H7 (cell line): ENCODE measurements around the gene NKPD1. TPM values are rescaled to one million over a fixed set of nuclear protein-coding genes. Genes with fewer than 3 reads are reported as not detected.

Experiments
- DNase-seq: peaks from one replicate; pipeline ENCODE4 v3.0.0; 2012
- H3K27me3 ChIP-seq: 2 replicates; pipeline ENCODE4 v1.6.0; 2011; ENCODE audit warnings: mild to moderate bottlenecking, low read length; ENCODE audit not compliant: control insufficient read depth, insufficient read depth
- H3K36me3 ChIP-seq: replicated peaks from 2 replicates; pipeline ENCODE4 v1.5.1; 2011; ENCODE audit warnings: low read length; ENCODE audit not compliant: control insufficient read depth, insufficient read depth
- H3K4me3 ChIP-seq: 2 replicates; pipeline ENCODE4 v1.5.1; 2011; ENCODE audit warnings: low read depth, mild to moderate bottlenecking, control low read depth, low read length, moderate library complexity; ENCODE audit not compliant: insufficient read depth
- total RNA-seq: library from RNA; depleted of rRNA; stranded (reverse); fragments of >200 nt; shearing (Covaris generic); gene quantifications from 2 replicates; pipeline ENCODE4 v1.2.3, GENCODE V29; 2014

Gene NKPD1
- total RNA-seq, 1 experiment from 2014 or later = 0.24 TPM

GRCh38 chr19:45142726-45143110 is 18.1 kb downstream of the NKPD1 start:
- no peaks in the 10 kb centered on the region for H3K27me3 ChIP-seq
- DNase-seq = no peak
- H3K4me3 ChIP-seq = no peak overlapping the region
- no peaks in the 10 kb centered on the region; the same call in none of the 2 replicates for H3K36me3 ChIP-seq

- no peaks in the 10 kb centered on the region; the same call in none of the 2 replicates for H3K36me3 ChIP-seq
- no peaks in the 10 kb centered on the region for H3K27me3 ChIP-seq
- no peak for DNase-seq
- H3K4me3 ChIP-seq = no peak overlapping the region
Observed at GRCh38 chr19:45142016-45142725, 18.6 kb downstream of the NKPD1 start.

- no peak for DNase-seq
- H3K36me3 ChIP-seq = no peaks in the 10 kb centered on the region; the same call in none of the 2 replicates
- no peaks in the 10 kb centered on the region for H3K27me3 ChIP-seq
- H3K4me3 ChIP-seq = no peak overlapping the region
Observed at GRCh38 chr19:45141203-45141900, 19.4 kb downstream of the NKPD1 start.

GRCh38 chr19:45140533-45140932 is 20.2 kb downstream of the NKPD1 start:
- Histone ChIP-seq H3K36me3 (no peaks in the 10 kb centered on the region; the same call in none of the 2 replicates), H3K27me3 (no peaks in the 10 kb centered on the region)

GRCh38 chr19:45140144-45140503 is 20.7 kb downstream of the NKPD1 start:
- peak; percentile 55 for DNase-seq
- Histone ChIP-seq H3K4me3 (no peak overlapping the region), H3K36me3 (no peaks in the 10 kb centered on the region; the same call in none of the 2 replicates), H3K27me3 (no peaks in the 10 kb centered on the region)

More at GRCh38 chr19:45140533-45140932, 20.2 kb downstream of the NKPD1 start:
- DNase-seq = no peak
- no peak overlapping the region for H3K4me3 ChIP-seq

GRCh38 chr19:45139286-45140143 is 21.3 kb downstream of the NKPD1 start:
- no peaks in the 10 kb centered on the region for H3K27me3 ChIP-seq
- no peak overlapping the region for H3K4me3 ChIP-seq
- H3K36me3 ChIP-seq = no peaks in the 10 kb centered on the region; the same call in none of the 2 replicates
- DNase-seq = peak; percentile 59

- Histone ChIP-seq H3K4me3 (no peak overlapping the region), H3K36me3 (no peaks in the 10 kb centered on the region; the same call in none of the 2 replicates)
- DNase-seq = peak; percentile 78
Observed at GRCh38 chr19:45138303-45138751, 22.5 kb downstream of the NKPD1 start.

GRCh38 chr19:45137179-45137761 is 23.5 kb downstream of the NKPD1 start:
- DNase-seq = peak; percentile 59
- H3K27me3 ChIP-seq = no peaks in the 10 kb centered on the region
- H3K4me3 ChIP-seq = no peak overlapping the region
- H3K36me3 ChIP-seq = no peaks in the 10 kb centered on the region; the same call in none of the 2 replicates

More at GRCh38 chr19:45138303-45138751, 22.5 kb downstream of the NKPD1 start:
- H3K27me3 ChIP-seq = no peaks in the 10 kb centered on the region

- DNase-seq = peak; percentile 84
- Histone ChIP-seq H3K4me3 (no peak overlapping the region), H3K36me3 (no peaks in the 10 kb centered on the region; the same call in none of the 2 replicates)
Observed at GRCh38 chr19:45136507-45137178, 24.1 kb downstream of the NKPD1 start.

GRCh38 chr19:45135176-45135885 is 25.5 kb downstream of the NKPD1 start:
- no peaks in the 10 kb centered on the region; the same call in 1 of the 2 replicates for H3K36me3 ChIP-seq
- no peak overlapping the region for H3K4me3 ChIP-seq
- H3K27me3 ChIP-seq = no peaks in the 10 kb centered on the region
- DNase-seq = peak; percentile 39

More at GRCh38 chr19:45136507-45137178, 24.1 kb downstream of the NKPD1 start:
- no peaks in the 10 kb centered on the region for H3K27me3 ChIP-seq

GRCh38 chr19:45133661-45134060 is 27.1 kb downstream of the NKPD1 start:
- Histone ChIP-seq H3K36me3 (no peaks in the 10 kb centered on the region; the same call in 1 of the 2 replicates), H3K27me3 (no peaks in the 10 kb centered on the region), H3K4me3 (no peak overlapping the region)
- no peak for DNase-seq

GRCh38 chr19:45130888-45131615 is 29.7 kb downstream of the NKPD1 start:
- DNase-seq = peak; percentile 72

More at GRCh38 chr19:45130888-45131615, 29.7 kb downstream of the NKPD1 start:
- Histone ChIP-seq H3K27me3 (no peaks in the 10 kb centered on the region), H3K4me3 (no peak overlapping the region), H3K36me3 (no peaks in the 10 kb centered on the region; the same call in 1 of the 2 replicates)
